MCF 10A (cell line): ENCODE results near the gene SH2B3. TPM values are rescaled to one million over a fixed set of nuclear protein-coding genes. Genes with fewer than 3 reads are reported as not detected.

Source experiments
- BruUV-seq: library from RNA; stranded (reverse); fragments of 400-500 nt; replicated peaks from 2 replicates; lab custom pipeline; 2021; lab: Mats Ljungman, UMichigan
- CTCF ChIA-PET: fragments of 300-600 bp; sonication (Branson Sonifier 250); formaldehyde crosslinking; extraction: SDS; loops from one replicate; lab custom pipeline; 2021; ENCODE audit warnings: antibody characterized with exemption, inconsistent platforms; lab: Yijun Ruan, JAX
- POLR2A ChIA-PET: fragments of 300-600, 350-650 bp; sonication (Branson Sonifier 250); formaldehyde crosslinking; extraction: SDS; loops from one replicate; lab custom pipeline; 2020; ENCODE audit warnings: antibody characterized with exemption, inconsistent platforms; lab: Yijun Ruan, JAX
- DNase-seq: peaks from one replicate; pipeline ENCODE4 v3.0.0-alpha.2; 2018; ENCODE audit not compliant: unreplicated experiment
- H3K27ac Mint-ChIP-seq: one replicate; pipeline ENCODE4 v1.8.0; 2022; ENCODE audit warnings: mild to moderate bottlenecking, low read depth, mixed read lengths; ENCODE audit not compliant: unreplicated experiment
- H3K27me3 Mint-ChIP-seq: one replicate; pipeline ENCODE4 v1.8.0; 2022; ENCODE audit warnings: mixed read lengths; ENCODE audit not compliant: insufficient read depth, unreplicated experiment
- H3K36me3 Mint-ChIP-seq: one replicate; pipeline ENCODE4 v1.8.0; 2022; ENCODE audit warnings: mild to moderate bottlenecking, moderate library complexity, mixed read lengths; ENCODE audit not compliant: insufficient read depth, unreplicated experiment
- H3K4me1 Mint-ChIP-seq: one replicate; pipeline ENCODE4 v1.8.0; 2022; ENCODE audit warnings: mixed read lengths; ENCODE audit not compliant: insufficient read depth, unreplicated experiment
- H3K4me3 Mint-ChIP-seq: one replicate; pipeline ENCODE4 v1.8.0; 2022; ENCODE audit warnings: mild to moderate bottlenecking, moderate library complexity, mixed read lengths; ENCODE audit not compliant: unreplicated experiment
- H3K9me3 Mint-ChIP-seq: one replicate; pipeline ENCODE4 v1.8.0; 2022; ENCODE audit warnings: mixed read lengths; ENCODE audit not compliant: unreplicated experiment
- CTCF ChIP-seq: fragments of 200-600 bp; IDR thresholded peaks from one replicate; pipeline ENCODE4 v1.8.0; 2022; ENCODE audit warnings: antibody characterized with exemption, mild to moderate bottlenecking; ENCODE audit not compliant: unreplicated experiment
- intact Hi-C: fragments of 100-400 bp; cut with micrococcal nuclease; formaldehyde crosslinking; loops from 2 replicates; pipeline ENCODE4 v1.14.1; 2022
- total RNA-seq: library from RNA; stranded (reverse); gene quantifications from 2 replicates; pipeline ENCODE4 v1.2.3, GENCODE V29; 2022

Gene SH2B3
- total RNA-seq, 1 experiment from 2014 or later: 5.1 TPM

GRCh38 chr12:111407377-111408115 is 1.8 kb downstream of the SH2B3 start:
- Mint-ChIP-seq H3K36me3 (peaks cover 7% of the 10 kb centered on the region), H3K4me1 (peaks cover 4% of the 10 kb centered on the region), H3K27me3 (no peaks in the 10 kb centered on the region), H3K27ac (peak overlapping the region; percentile 76), H3K4me3 (peak overlapping the region; percentile 83), H3K9me3 (no peaks in the 10 kb centered on the region)
- DNase-seq: no peak
- CTCF ChIA-PET: interaction anchor here (0.5 to 2.6 kb wide), 5 partner anchors 11 to 92 kb away, joined by 3 to 16 read pairs (median 4); no protein-coding TSS in a partner anchor
- no peak for TF ChIP-seq CTCF
- no TSS peak for BruUV-seq
- POLR2A ChIA-PET: interaction anchor here (0.7 to 1.3 kb wide), 3 partner anchors 11 to 60 kb away, joined by 3 to 4 read pairs (median 3); no protein-coding TSS in a partner anchor
- intact Hi-C loops: no loop called here

- intact Hi-C loops: no loop called here
- Mint-ChIP-seq H3K27me3 (no peaks in the 10 kb centered on the region), H3K36me3 (peaks cover 7% of the 10 kb centered on the region), H3K4me1 (peaks cover 4% of the 10 kb centered on the region), H3K9me3 (no peaks in the 10 kb centered on the region), H3K4me3 (no peak overlapping the region), H3K27ac (no peak overlapping the region)
- DNase-seq: no peak
- BruUV-seq: no TSS peak
- ChIA-PET CTCF (interaction anchor here (0.7 to 2.6 kb wide), 4 partner anchors 12 to 44 kb away, joined by 3 to 16 read pairs (median 4); no protein-coding TSS in a partner anchor), POLR2A (interaction anchor here (0.6 to 1.3 kb wide), 3 partner anchors 11 to 45 kb away, joined by 3 to 4 read pairs (median 4); no protein-coding TSS in a partner anchor)
- no peak for TF ChIP-seq CTCF
Observed at GRCh38 chr12:111408116-111408440, 2.4 kb downstream of the SH2B3 start.

GRCh38 chr12:111408686-111409402 is 3.1 kb downstream of the SH2B3 start:
- Mint-ChIP-seq H3K27ac (no peak overlapping the region), H3K9me3 (no peaks in the 10 kb centered on the region)

More at GRCh38 chr12:111408686-111409402, 3.1 kb downstream of the SH2B3 start:
- no peak for TF ChIP-seq CTCF
- ChIA-PET POLR2A (interaction anchor here (0.5 to 0.8 kb wide), 3 partner anchors 21 to 190 kb away, joined by 3 to 4 read pairs (median 3); partner anchors contain the start of gene ATXN2), CTCF (interaction anchor here (1.1 to 2.6 kb wide), 3 partner anchors 12 to 43 kb away, joined by 4 to 16 read pairs (median 5); no protein-coding TSS in a partner anchor)
- Mint-ChIP-seq H3K27me3 (no peaks in the 10 kb centered on the region), H3K36me3 (peaks cover 7% of the 10 kb centered on the region), H3K4me1 (peaks cover 11% of the 10 kb centered on the region), H3K4me3 (no peak overlapping the region)
- DNase-seq: no peak
- intact Hi-C loops: no loop called here
- BruUV-seq: no TSS peak
